ENCODE measurements around the gene NXPH2.
"Not testable (repeated sequence)": the region's sequence is repeated elsewhere in the genome, so short reads cannot be mapped to it uniquely, and the experiment has no call there.

The NXPH2 gene

DNA sequence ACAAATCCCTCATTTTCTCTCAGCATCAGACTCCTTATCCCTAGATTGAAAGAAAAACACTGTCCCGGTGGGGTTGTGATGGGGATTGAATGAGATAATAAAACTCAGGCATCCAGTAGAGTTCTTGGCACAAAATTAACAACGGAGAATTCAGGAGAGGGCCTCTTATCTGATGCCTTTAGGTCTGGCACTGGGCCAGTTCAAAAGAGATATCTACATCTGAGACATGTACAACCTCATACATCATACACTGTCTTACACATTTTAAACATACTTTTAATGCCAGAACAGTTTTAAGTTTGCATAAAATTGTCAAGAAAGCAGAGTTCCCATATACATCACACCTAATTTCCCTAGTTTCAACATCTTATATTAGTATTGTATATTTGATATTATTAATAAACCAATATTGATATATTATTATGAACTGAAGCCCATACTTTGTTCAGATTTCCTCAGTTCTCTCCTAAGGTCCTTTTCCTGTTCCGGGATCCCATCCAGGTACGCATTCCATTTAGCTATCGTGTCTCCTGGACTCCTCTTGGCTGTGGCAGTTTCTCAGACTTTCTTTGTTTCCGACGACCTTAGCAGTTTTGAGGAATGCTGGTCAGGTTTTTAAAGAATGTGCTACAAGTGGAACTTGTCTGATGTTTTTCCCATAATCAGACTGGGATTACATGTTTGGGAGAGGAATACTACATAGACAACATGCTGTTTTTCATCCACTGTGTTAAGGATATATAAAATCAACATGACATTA lies 27.8 kb downstream of the NXPH2 start:
- DNase-seq = no peak

DNA sequence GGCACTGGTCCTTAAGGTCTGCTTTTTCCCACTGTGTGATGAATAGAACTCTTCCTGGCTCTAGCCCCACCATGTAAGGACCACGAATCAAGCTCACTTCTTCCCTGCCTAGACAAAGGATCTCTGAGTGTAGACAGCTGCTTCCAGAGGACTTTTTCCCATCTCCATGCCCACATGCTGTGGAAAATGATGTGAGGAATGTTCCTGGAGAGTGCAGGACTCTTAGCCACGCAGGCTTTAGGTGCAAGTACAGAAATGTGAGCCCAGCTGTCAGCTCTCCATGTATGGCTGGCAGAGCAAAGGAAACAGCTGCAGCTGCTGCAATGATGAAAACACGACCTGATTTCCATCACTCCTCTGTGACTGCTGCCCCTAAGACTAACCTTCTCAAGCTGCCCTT lies 35.5 kb downstream of the NXPH2 start:
- DNase-seq = no peak

DNA sequence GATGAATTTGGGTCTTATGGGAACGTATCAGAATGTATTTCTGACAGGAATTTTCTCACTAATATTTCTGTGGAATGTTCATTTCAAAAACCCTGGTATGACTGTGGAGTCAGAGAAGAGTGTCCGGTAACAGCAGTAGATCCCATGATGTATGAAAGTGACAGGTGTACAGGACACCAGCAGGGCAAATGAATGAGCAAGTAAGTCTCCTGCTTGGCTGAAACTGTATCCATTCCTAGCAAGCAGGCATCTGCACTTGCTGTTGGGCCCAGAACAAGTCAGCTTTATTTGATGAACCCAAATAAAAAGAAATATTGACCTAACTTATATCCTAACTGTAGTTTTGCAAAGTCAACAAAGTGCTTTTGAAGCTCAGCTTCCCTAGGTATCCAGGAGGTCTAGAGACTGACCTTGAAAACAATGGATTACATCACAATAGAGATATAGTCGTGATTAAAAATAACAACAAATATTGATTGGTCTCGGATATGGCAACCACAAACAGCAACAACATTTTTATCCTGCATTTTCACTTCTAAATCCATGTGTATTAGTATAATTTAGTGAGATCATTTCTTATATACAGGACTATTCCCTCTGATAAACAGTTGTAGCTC lies 37.6 kb downstream of the NXPH2 start:
- DNase-seq = no peak

DNA sequence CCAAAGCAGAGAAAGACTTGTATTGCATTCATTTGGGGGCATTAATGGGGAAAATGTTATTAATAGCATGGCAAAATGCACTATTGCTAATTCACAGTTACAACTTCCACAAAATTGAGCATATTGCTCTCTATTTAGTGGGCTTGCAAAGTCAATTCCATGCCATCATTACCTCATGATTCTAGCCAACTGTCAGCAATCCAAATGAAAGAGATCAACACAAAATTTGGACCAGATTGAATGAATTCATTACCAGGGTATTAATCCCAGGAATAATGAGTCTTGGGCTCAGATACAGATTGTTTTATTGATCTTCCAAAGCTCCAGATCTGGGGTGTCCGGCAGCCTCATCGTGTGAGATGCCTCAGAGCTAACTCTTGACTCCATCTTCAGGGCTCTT lies 38.3 kb downstream of the NXPH2 start:
- no peak for DNase-seq

DNA sequence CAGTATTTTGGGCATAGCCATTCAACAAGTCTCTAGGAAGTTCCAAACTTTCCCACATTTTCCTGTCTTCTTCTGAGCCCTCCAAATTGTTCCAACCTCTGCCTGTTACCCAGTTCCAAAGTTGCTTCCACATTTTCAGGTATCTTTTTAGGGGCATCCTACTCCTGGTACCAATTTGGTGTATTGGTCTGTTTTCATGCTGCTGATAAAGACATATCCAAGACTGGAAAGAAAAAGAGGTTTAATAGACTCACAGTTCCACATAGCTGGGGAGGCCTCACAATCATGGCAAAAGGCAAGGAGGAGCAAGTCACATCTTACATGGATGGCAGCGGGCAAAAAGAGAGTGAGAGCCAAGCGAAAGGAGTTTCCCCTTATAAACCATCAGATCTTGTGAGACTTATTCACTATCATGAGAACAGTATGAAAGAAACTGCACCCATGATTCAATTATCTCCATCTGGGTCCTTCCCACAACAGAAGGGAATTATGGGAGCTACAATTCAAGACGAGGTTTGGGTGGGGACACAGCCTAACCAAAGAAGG lies 43.1 kb downstream of the NXPH2 start:
- DNase-seq = not testable (repeated sequence)

DNA sequence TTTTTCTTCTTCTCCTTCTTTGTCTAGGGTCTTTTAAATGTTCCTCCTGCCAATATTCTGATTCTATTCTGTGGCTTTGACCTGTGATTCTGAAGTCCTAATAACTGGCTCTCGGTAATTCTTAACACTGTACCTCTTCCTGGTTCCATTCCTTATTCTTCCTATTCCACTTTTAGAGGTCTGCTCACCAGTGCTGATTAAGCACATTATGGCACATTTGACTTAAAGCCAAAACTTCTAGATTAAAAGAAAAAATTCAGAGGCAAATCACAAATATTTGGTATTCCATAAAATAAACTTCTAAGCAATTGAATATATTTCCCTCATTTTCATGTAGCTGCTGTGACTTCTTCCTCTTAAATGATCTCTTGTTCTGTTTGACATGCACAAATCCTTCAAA lies 47.5 kb downstream of the NXPH2 start:
- no peak for DNase-seq

DNA sequence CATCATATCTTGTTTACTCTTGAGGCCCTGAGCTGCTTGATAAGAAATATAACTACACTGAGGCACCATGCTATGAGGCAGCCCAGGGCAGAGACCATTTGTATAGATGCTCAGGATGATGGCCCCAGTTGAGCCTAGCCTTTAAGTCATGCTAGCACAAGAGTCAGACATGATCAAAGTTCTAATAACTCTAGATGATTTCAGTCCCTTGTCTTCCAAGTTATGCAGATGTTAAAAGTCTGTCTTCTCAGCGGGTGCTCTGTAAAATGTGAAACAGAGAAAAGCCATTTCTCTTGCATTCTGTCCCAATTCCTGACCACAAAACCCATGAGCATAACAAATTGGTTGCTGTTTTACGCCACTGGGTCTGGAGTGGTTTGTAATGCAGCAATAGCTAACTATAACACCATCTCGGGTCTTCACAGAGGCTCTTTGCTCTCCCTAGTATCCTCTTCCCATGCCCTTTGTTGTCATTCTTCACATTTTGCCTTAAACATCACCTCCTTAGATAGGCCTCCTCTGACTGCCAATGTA lies 49.6 kb downstream of the NXPH2 start:
- DNase-seq = no peak

DNA sequence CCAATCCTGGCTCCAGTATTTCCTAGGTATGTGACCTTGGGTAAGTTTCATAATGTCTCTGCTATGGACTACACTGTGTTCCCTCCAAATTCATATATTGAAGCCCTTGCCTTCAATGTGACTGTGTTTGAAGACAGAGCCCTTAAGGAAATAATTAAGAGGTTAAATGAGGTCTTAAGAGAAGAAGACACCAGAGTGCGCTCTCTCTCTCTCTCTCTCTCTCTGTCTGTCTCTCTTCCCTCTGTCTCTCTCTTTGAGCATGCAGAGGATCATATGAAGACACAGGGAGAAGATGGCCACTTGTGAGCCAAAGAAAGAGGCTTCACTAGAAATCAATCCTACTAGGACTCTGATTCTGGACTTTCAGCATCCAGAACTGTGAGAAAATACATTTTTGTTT lies 52.2 kb downstream of the NXPH2 start:
- DNase-seq = no peak

DNA sequence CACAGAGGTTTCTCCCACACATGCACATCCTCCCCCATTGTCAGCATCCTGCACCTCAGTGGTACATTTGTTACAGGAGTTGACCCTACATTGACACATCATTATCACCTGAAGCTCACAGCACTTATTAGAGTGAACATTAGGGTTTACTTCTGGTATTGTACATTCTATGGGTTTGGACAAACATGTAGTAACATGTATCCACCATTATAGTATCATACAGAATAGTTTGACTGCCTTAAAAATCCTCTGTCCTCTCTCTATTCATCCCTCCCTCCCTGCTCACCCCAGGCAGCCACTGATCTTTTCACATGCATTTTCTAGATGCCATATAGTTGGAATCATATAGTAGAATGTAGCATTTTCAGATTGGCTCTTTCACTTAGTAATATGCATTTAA lies 53.5 kb downstream of the NXPH2 start:
- no peak for DNase-seq

DNA sequence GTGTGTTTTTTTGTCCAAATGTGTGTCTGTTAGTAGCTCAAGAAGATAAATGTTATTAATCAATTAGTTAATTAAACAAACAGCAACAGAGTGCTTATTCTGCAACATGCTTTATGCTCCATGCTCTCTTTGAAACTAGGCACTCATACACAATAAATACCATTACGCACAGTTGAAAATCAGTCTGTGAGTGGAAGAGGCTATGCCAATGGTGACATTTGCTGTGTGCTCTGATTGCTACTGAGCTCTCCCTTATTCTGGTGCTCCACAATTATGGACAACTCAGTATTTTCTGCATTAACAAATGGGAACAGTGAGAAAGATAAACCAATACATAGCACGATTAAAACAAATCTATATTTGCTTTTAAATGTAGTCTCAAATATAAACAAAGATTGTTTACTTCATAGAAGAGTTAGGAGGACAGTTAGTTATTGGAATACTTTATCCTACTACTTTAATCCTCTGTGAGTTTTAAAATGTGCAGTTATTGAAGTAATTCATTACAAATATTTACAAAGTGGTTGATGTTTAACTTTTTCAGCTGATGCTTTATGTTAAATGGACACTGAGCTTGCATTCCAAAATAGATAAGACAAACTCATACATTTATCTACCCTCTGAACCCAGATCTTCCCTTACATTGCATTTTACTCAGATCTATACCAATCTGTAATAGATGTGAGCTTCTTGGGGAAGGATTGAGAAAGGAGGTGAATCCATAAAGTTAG lies 55.3 kb downstream of the NXPH2 start:
- DNase-seq = no peak

DNA sequence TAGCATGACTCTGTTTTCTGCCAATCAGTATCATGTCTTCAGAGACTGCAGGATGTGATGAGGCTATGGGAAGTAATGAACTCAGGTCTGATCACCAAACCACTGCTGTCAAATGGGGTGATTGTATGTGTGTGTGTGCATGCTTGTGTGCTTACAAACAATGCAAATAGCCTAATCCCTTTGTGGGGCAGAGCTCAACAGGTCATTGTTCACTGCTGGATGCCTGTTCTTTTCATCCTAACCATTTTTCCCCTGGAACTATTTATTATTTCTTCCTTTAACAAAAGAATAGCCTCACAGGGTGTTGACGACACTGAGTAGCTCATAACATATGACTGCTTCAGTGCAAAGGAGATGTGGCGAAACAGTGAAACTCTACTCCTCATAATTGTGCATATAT lies 55.9 kb downstream of the NXPH2 start:
- DNase-seq = no peak

DNA sequence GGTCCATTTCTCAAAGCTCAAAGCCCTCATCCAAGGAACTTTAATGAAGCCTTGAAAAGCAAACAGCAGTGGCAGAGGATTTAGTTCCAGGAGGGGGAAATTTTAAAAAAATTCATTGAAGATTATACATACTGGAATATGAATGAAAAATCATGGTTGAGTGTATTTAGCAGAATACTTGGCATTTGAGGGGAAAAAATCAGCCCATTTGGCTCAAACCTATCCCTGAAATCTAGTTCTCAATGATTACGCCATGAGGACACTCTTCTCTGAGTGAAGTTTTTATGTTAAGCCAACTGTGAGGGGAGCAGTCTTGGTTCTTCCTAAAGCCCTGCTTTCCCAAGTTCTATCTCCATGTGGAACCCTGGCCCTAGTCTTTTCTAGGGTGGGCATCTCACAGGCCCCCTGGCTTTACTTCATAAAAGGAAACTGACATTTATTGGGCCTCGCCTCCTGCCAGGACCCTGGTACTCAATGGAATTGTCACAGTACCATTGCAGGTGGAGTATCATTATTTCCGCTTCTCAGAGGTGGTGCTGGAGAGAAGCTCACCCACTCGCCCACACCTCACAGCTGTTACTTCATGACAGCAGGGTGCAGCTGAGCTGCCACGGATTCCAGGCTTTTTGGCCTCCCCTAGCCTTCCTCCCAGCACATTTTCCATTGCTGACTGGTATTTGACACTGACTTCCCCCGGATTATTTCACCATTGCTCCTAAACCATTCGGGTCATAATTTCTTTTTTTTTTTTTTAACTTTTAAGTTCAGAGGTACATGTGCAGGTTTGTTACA lies 56.8 kb downstream of the NXPH2 start:
- no peak for DNase-seq

DNA sequence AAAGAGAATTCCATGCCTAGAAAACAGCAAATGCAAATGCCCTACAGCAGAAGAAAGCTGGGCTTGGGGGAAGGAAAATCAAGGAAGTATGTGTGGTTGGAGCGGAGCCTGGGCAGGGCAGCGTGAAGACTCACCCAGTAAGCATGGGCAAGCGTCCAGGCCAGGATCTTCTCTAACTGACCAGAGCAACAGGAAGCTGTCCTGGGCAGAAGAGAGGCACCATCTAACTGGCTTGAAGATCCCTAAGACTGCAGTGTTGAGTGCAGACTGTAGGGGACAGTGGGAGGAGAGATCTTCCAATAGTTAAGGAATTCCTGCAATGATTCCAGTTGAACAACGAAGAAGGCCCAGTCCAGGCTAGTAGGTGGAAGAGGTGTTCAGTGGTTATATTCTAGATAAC lies 57.9 kb downstream of the NXPH2 start:
- no peak for DNase-seq

DNA sequence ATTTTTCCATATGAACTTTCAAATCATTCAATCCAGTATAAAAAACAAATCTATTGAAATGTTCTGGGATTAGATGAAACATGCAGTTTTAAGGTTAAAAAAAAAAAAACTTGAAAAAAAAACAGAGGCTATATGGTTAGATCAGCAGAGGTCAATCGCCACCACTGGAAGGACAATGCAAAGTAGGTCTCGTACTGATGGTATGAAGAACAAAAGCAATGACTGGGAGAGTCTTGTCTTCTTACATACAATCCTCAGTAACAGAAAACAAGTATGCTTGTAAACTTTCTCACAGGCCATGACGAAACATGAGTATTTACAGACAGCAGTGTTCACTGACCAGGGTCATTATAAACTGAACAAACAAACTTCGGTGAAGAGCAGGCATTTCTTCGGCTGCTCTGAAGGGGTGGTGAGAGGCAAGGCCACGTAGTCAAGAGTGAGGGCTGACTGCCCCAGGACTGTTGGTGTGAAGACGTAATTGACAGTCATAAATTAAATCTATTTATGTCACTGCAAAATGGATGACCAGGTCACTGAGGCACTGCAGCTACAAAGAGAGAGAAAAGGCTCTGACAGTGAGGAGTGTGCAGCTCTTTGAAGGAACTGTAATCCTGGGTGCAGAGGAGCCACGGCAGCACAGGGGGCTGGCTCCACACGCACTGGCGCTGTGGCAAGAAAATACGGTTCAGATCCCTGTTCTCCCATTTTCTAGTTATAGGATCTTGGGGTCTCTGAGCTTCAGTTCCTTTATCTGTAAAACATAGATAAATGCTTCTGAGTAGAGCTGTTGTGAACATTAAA lies 60.0 kb downstream of the NXPH2 start:
- no peak for DNase-seq

DNA sequence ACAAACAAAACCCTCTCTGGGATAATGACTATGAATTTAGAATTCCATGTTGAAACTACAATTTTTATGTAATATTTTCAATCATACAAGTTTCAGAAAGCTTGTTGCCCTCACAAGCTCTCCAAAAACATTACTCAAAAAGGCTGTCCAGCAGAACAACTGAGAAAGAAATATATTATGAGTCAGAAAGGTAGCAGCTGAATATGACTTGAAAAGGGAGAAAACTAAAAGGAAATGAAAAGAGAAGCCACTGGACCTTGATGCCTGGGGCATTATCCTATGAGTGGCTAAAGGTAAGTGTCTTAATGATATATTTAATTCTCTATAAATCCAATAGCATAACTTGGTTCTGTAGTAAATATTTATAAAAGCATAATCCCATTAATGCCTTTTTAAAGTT lies 61.8 kb downstream of the NXPH2 start:
- DNase-seq = no peak

DNA sequence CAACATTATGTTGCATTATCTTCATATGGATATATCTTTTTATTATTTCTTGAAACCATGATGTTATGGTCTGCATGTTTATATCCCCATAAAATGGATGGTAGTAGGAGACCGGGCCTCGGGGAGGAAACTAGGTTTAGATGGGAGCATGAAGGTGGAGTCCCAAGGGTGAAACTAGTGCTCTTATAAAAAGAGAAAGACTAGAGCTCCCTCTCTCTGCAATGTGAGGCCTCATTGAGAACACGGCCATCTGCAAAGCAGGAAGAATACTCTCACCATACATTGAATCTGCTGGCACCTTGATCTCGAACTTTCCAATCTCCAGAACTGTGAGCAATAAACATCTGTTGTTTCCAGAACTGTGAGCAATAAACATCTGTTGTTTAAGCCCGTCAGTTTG lies 64.0 kb downstream of the NXPH2 start:
- DNase-seq = no peak

DNA sequence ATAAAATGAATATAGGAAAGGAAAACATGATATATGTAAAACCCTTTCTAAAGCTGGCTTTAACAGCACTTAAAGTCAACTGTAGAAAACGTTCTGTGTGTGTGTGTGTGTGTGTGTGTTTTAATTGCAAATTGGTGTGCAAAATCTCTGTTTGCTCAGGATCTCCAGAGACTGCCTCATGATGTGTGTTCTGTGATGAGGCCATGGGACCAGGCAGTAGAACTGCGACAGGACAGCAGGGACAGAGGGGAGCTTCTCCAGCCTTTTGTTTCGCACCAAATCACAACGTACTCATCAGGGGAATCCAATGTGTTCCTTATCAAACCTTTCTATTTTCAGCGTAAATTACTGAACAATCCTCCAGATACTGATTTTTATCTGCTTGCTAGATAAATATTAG lies 66.7 kb downstream of the NXPH2 start:
- DNase-seq = no peak

DNA sequence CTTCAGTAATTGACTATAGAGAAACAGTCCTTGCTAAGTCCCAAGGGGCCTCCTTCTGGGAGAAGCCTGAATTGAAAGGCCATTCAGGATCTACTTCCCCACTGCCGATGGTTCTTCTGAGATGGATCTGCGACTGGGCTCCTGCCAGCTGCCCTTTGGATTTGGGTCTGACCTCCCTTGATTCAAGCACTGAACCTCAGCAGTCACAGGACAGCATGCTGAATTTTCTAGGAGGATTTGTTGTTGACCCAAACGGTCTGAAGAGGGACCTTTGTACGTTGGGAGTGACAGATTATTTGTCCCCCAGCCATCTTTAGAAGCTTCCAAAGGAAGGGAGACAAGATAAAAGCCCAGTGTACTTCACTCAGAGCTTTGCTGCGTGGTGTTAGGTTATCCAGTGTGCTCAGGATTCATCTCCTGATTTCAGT lies 67.1 kb downstream of the NXPH2 start:
- no peak for DNase-seq

DNA sequence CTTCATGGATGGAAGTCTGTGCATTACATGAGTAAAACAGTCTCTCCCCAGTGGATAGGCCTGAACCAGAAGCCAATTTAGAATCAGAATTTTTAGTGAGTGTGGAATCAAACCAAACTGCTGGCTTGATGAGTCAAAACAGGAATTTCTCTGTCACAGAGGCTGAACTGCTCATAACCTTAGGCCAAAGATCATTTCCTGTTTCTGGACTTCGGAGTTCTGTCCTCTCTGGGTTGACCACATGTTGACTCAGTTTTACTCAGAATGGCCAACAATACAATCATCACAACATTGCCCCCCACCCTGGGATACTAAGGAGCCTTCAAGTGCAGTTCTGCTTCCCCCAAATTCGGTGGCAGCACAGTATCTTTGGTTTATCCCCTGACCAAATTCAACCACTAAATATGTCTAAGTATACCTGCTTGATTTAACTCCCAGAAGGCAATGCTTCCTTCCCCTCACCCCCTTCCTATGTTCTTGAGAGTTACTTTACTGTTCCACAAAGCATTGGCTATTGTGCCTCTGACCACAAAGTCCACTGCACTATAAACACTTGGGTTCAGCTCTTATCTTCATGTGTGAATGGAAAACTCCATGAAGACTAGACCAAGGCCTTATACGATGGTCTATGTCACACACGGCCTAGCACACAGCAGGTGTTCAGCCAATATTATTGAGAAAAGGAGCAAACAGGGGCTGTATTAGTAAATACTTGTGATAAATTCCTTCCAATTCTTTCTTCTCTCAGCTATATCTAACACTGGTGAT lies 67.8 kb downstream of the NXPH2 start:
- DNase-seq = no peak

DNA sequence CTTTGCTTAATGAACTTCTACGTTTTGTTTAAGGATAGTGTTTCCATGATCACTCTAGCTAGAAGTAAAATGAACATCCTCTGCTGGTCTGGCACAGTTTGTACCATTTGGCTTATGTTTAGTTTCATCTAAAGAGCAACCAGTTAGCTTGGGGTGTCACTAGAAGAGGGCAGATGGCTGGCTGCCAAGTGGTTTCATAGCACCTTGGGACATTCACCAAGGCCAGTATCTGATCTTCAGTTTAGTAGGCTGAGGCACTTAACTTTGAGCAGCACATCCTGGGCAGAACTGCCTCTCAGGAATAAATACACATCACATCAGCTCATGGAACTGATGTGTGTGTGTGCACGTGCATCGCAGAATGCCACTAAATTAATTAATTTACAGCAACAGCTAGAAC lies 68.4 kb downstream of the NXPH2 start:
- DNase-seq = no peak

DNA sequence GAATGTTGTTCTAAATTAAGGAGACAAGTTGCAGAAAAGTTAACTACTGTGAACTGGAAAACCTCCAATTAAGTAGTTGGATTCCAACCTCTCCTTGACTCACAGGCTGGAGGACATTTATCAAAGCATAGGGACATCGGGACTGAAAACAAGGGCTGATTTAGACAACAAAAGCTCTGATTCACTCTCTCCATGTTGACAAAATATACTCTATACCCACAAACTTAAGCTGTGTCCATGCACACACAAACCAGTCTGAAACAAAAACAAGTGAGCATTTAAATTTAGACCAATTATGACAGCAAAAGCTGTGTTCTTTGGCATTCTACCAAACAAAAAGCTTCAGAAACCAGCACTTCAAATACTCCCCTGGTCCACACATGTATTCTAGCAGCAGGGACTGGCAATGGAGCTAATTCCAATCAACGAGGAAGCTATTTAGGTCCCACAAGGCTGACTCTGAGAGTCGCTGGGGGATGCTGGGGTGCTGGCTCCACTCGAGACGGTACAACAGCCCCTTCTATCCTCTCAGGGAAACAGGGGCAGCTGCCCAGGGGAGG lies 71.4 kb downstream of the NXPH2 start:
- DNase-seq = no peak

Data from CD4-positive, alpha-beta T cell treated with Interleukin-10 for 1 hour (primary cell).